Measurements from ENCODE around the gene CHD6. TPM values are rescaled to one million over a fixed set of nuclear protein-coding genes. Genes with fewer than 3 reads are reported as not detected.

CHD6 gene
- total and polyA plus RNA-seq, 2 of the 13 experiments (the other 11 are each of a cell fraction or from before 2014, with no cell fraction given), result 14.4 to 52.0 TPM

GRCh38 chr20:41361757-41362747 is 256.1 kb downstream of the CHD6 start (continued):
- TF ChIP-seq DZIP1 (CRISPR knock-in tag; IDR thresholded peaks at IDR 0.05) (0 out of 2 replicates have a peak, but pooled peaks have one; percentile 22), ZSCAN30 (CRISPR knock-in tag; IDR thresholded peaks at IDR 0.05) (no peak), LCORL (IDR thresholded peaks at IDR 0.05) (no peak), LCORL (CRISPR knock-in tag; IDR thresholded peaks at IDR 0.05) (no peak), ZNF672 (CRISPR knock-in tag; IDR thresholded peaks at IDR 0.05) (no peak), ZSCAN20 (CRISPR knock-in tag; IDR thresholded peaks at IDR 0.05; ENCODE audit: borderline replicate concordance) (no peak), SP4 (CRISPR knock-in tag; IDR thresholded peaks at IDR 0.05) (peak; percentile 40; the same call in 1 of the 2 replicates), TP53 (CRISPR knock-in tag; conservative IDR thresholded peaks at IDR 0.05) (no peak), ZNF430 (CRISPR knock-in tag; IDR thresholded peaks at IDR 0.05) (0 out of 2 replicates have a peak, but pooled peaks have one; percentile 35), ZNF382 (CRISPR knock-in tag; IDR thresholded peaks at IDR 0.05; ENCODE audit: borderline replicate concordance) (no peak), ZBTB43 (CRISPR knock-in tag; conservative IDR thresholded peaks at IDR 0.05) (no peak), PRDM15 (CRISPR knock-in tag; IDR thresholded peaks at IDR 0.05) (no peak), TCF7 (IDR thresholded peaks at IDR 0.05; ENCODE audit: low read depth) (no peak), ZNF451 (CRISPR knock-in tag; IDR thresholded peaks at IDR 0.05) (0 out of 2 replicates have a peak, but pooled peaks have one; percentile 17), ZNF607 (CRISPR knock-in tag; IDR thresholded peaks at IDR 0.05; ENCODE audit: borderline replicate concordance) (no peak; the same call in 1 of the 2 replicates), ZSCAN31 (CRISPR knock-in tag; IDR thresholded peaks at IDR 0.05; ENCODE audit: low read depth) (no peak), AGO1 (IDR thresholded peaks at IDR 0.05; ENCODE audit: low read depth, low read length, poor library complexity, severe bottlenecking) (peak; percentile 80), MXD1 (CRISPR knock-in tag; IDR thresholded peaks at IDR 0.05) (peak; percentile 6), ISL2 (CRISPR knock-in tag; IDR thresholded peaks at IDR 0.05) (no peak)

All from HepG2 (cell line).